Mesendoderm (in vitro differentiated cells): Measurements from ENCODE around the gene PRDM12.

Source experiments
- DNase-seq: peaks from one replicate; pipeline ENCODE4 v3.0.0; 2013
- H2AK5ac ChIP-seq: 2 replicates; pipeline ENCODE4 v1.6.1; 2013; ENCODE audit warnings: low read length, inconsistent platforms
- H2BK120ac ChIP-seq: 2 replicates; pipeline ENCODE4 v1.6.1; 2013; ENCODE audit warnings: low read depth, mild to moderate bottlenecking, low read length, moderate library complexity, mixed read lengths
- H2BK15ac ChIP-seq: replicated peaks from 2 replicates; pipeline ENCODE4 v1.6.1; 2013; ENCODE audit warnings: low read depth, mild to moderate bottlenecking, moderate library complexity
- H2BK5ac ChIP-seq: 2 replicates; pipeline ENCODE4 v1.6.1; 2013; ENCODE audit warnings: low read length, inconsistent platforms
- H3K18ac ChIP-seq: 2 replicates; pipeline ENCODE4 v1.6.1; 2013; ENCODE audit warnings: mild to moderate bottlenecking, low read length, mixed read lengths
- H3K23ac ChIP-seq: one replicate; pipeline ENCODE4 v1.6.1; 2013; ENCODE audit warnings: low read length
- H3K27ac ChIP-seq: 2 replicates; pipeline ENCODE4 v1.5.1; 2013; ENCODE audit warnings: low read depth, mild to moderate bottlenecking, inconsistent platforms, low read length, moderate library complexity
- H3K27me3 ChIP-seq: 2 replicates; pipeline ENCODE4 v1.6.1; 2013; ENCODE audit warnings: low read length, control low read depth, mild to moderate bottlenecking, inconsistent platforms; ENCODE audit not compliant: insufficient read depth, poor library complexity
- H3K36me3 ChIP-seq: 2 replicates; pipeline ENCODE4 v1.6.1; 2013; ENCODE audit warnings: low read length, inconsistent platforms; ENCODE audit not compliant: control insufficient read depth, insufficient read depth
- H3K4ac ChIP-seq: one replicate; pipeline ENCODE4 v1.6.1; 2013; ENCODE audit warnings: low read depth, mild to moderate bottlenecking, low read length, moderate library complexity
- H3K4me1 ChIP-seq: 2 replicates; pipeline ENCODE4 v1.6.1; 2013; ENCODE audit warnings: low read depth, low read length, inconsistent platforms; ENCODE audit not compliant: control insufficient read depth
- H3K4me2 ChIP-seq: 2 replicates; pipeline ENCODE4 v1.6.1; 2013; ENCODE audit warnings: low read length
- H3K4me3 ChIP-seq: 2 replicates; pipeline ENCODE4 v1.5.1; 2013; ENCODE audit warnings: mild to moderate bottlenecking, low read length
- H3K56ac ChIP-seq: one replicate; pipeline ENCODE4 v1.6.1; 2013; ENCODE audit warnings: low read length
- H3K79me1 ChIP-seq: 2 replicates; pipeline ENCODE4 v1.6.1; 2013; ENCODE audit warnings: low read length, inconsistent platforms
- H3K79me2 ChIP-seq: 2 replicates; pipeline ENCODE4 v1.6.1; 2013; ENCODE audit warnings: mild to moderate bottlenecking, low read length; ENCODE audit not compliant: control insufficient read depth, insufficient read depth
- H3K9ac ChIP-seq: 2 replicates; pipeline ENCODE4 v1.6.1; 2013; ENCODE audit warnings: low read length, inconsistent platforms
- H4K5ac ChIP-seq: one replicate; pipeline ENCODE4 v1.6.1; 2013; ENCODE audit warnings: low read length
- H4K8ac ChIP-seq: one replicate; pipeline ENCODE4 v1.6.1; 2013; ENCODE audit warnings: low read depth, mild to moderate bottlenecking, control low read depth, low read length, moderate library complexity
- WGBS: extraction: QIAGEN DNeasy Blood & Tissue Kit; methylation state at CpG from one replicate; pipeline ENCODE4 v1.1.7; 2013; ENCODE audit warnings: low lambda C conversion rate, missing lambda C conversion rate; ENCODE audit not compliant: insufficient coverage; ENCODE audit errors: extremely low coverage; 5-methylcytosine and 5-hydroxymethylcytosine counted together

PRDM12 gene

DNA sequence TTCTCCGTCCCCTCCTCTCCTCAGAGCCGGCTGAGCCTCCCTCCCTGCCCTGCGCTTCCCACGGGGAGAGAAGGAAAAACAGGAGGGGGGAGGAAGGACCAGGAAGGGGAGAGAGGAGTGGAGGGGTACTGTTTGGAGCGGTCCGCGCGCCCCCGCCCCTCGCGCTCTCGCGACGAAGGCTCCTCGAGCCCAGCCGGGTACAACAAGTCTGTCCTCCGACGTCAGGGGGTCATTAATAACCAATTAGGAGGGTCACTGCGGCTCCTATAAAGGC lies 480 bp upstream of the PRDM12 start:
- Histone ChIP-seq H3K23ac (no peak overlapping the region), H2BK120ac (no peak overlapping the region), H4K8ac (no peak overlapping the region), H3K4me3 (no peak overlapping the region), H3K79me1 (no peaks in the 10 kb centered on the region), H3K56ac (no peak overlapping the region), H2AK5ac (no peak overlapping the region), H2BK5ac (no peak overlapping the region), H3K9ac (no peak overlapping the region), H3K4ac (no peak overlapping the region), H3K27ac (no peak overlapping the region), H2BK15ac (no peak overlapping the region), H3K4me1 (no peaks in the 10 kb centered on the region), H3K36me3 (no peaks in the 10 kb centered on the region), H3K18ac (no peak overlapping the region), H3K4me2 (peak overlapping the region; percentile 27), H3K79me2 (no peaks in the 10 kb centered on the region), H4K5ac (no peak overlapping the region), H3K27me3 (peaks cover 90% of the 10 kb centered on the region)
- DNase-seq, result peak; percentile 38
- no CpG with 5 or more reads among the region's 19 CpGs for WGBS

DNA sequence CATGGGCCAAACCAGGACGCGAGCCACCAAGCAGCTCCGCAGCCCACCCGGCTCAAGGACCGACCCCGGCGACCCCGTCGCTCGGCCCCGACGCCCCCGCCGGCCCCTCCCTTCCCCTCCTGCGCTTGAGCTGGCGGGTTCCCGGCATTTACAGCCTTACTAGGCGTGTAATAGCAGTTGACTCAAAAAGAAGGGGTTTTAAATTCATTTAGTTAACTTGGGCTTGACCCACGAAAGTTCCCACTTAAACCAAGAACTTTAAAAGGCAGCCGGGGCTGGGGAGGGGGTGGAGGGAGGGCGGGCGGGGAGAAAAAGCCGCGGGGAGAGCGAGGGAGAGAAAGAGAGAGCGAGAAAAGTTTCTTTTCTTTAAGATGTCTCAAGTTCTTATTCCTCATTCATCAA lies 636 bp downstream of the PRDM12 start:
- Histone ChIP-seq H3K79me1 (no peaks in the 10 kb centered on the region), H3K4me1 (no peaks in the 10 kb centered on the region), H2BK5ac (no peak overlapping the region), H3K27me3 (peaks cover 79% of the 10 kb centered on the region), H4K8ac (no peak overlapping the region), H3K9ac (no peak overlapping the region), H3K79me2 (no peaks in the 10 kb centered on the region), H3K56ac (no peak overlapping the region), H2BK15ac (no peak overlapping the region), H2BK120ac (no peak overlapping the region), H4K5ac (no peak overlapping the region), H3K4ac (no peak overlapping the region), H3K4me3 (no peak overlapping the region), H3K18ac (no peak overlapping the region), H3K27ac (no peak overlapping the region), H2AK5ac (no peak overlapping the region), H3K36me3 (no peaks in the 10 kb centered on the region), H3K4me2 (no peak overlapping the region), H3K23ac (no peak overlapping the region)
- WGBS, result no CpG with 5 or more reads among the region's 26 CpGs
- DNase-seq, result no peak

GRCh38 chr9:130665431-130666392 lies 1.3 kb downstream of the PRDM12 start:
- no peak overlapping the region for H2AK5ac ChIP-seq
- no peaks in the 10 kb centered on the region for H3K36me3 ChIP-seq
- no peak overlapping the region for H2BK15ac ChIP-seq
- no peak overlapping the region for H4K5ac ChIP-seq
- no peak overlapping the region for H3K4me2 ChIP-seq
- no peak overlapping the region for H2BK5ac ChIP-seq
- H3K4me1 ChIP-seq, result no peaks in the 10 kb centered on the region
- no peak overlapping the region for H2BK120ac ChIP-seq
- H3K4ac ChIP-seq, result no peak overlapping the region
- H3K4me3 ChIP-seq, result no peak overlapping the region
- H3K27me3 ChIP-seq, result peaks cover 75% of the 10 kb centered on the region
- H3K18ac ChIP-seq, result no peak overlapping the region
- peak overlapping the region; percentile 66 for H3K23ac ChIP-seq
- peak; percentile 31 for DNase-seq
- no peak overlapping the region for H3K27ac ChIP-seq
- no peak overlapping the region for H3K56ac ChIP-seq
- no peak overlapping the region for H3K9ac ChIP-seq
- H4K8ac ChIP-seq, result no peak overlapping the region
- no CpG with 5 or more reads among the region's 61 CpGs for WGBS
- H3K79me2 ChIP-seq, result no peaks in the 10 kb centered on the region
- H3K79me1 ChIP-seq, result no peaks in the 10 kb centered on the region

GRCh38 chr9:130666393-130667119 lies 2.2 kb downstream of the PRDM12 start:
- Histone ChIP-seq H3K56ac (peak overlapping the region; percentile 5), H3K4me2 (no peak overlapping the region), H2BK120ac (no peak overlapping the region), H3K79me1 (no peaks in the 10 kb centered on the region), H3K27ac (no peak overlapping the region), H3K4me3 (no peak overlapping the region), H3K36me3 (no peaks in the 10 kb centered on the region), H2AK5ac (no peak overlapping the region), H2BK15ac (no peak overlapping the region), H3K4ac (no peak overlapping the region), H3K18ac (no peak overlapping the region), H3K79me2 (no peaks in the 10 kb centered on the region), H4K5ac (no peak overlapping the region), H3K4me1 (no peaks in the 10 kb centered on the region), H3K27me3 (peaks cover 66% of the 10 kb centered on the region), H3K9ac (no peak overlapping the region), H4K8ac (no peak overlapping the region), H3K23ac (peak overlapping the region; percentile 45), H2BK5ac (no peak overlapping the region)
- WGBS, result no CpG with 5 or more reads among the region's 60 CpGs
- no peak for DNase-seq

DNA sequence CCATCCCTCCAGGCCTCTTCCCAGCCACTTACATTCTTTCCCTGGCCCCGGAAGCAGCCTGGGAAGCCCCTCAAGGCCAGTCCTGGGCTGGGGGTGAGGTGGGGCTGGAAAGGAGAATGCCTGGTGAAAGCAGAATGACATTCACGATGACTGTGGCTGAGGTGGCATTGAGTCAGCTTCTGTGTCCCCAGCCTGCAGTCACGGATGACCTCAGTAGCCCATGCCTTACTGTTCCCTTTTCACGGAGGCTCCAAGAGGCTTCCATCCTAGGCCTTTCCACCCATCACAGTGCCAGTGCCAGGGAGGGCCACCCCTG lies 2.7 kb downstream of the PRDM12 start:
- WGBS, result no CpG with 5 or more reads among the region's 4 CpGs
- H3K4me1 ChIP-seq, result no peaks in the 10 kb centered on the region
- no peak overlapping the region for H3K4me2 ChIP-seq
- H3K27me3 ChIP-seq, result peaks cover 61% of the 10 kb centered on the region
- no peak overlapping the region for H3K23ac ChIP-seq
- H4K8ac ChIP-seq, result no peak overlapping the region
- no peak overlapping the region for H4K5ac ChIP-seq
- H3K79me1 ChIP-seq, result no peaks in the 10 kb centered on the region
- no peak overlapping the region for H2AK5ac ChIP-seq
- no peak overlapping the region for H3K4me3 ChIP-seq
- DNase-seq, result no peak
- H3K18ac ChIP-seq, result no peak overlapping the region
- H3K27ac ChIP-seq, result no peak overlapping the region
- no peak overlapping the region for H3K4ac ChIP-seq
- no peak overlapping the region for H2BK15ac ChIP-seq
- H2BK120ac ChIP-seq, result no peak overlapping the region
- no peak overlapping the region for H2BK5ac ChIP-seq
- H3K56ac ChIP-seq, result no peak overlapping the region
- H3K9ac ChIP-seq, result no peak overlapping the region
- no peaks in the 10 kb centered on the region for H3K36me3 ChIP-seq
- no peaks in the 10 kb centered on the region for H3K79me2 ChIP-seq
